Fibroblast of lung (primary cell): Measurements from ENCODE around the gene MARF1.
"Not testable (repeated sequence)": the region's sequence is repeated elsewhere in the genome, so short reads cannot be mapped to it uniquely, and the experiment has no call there.

Experiments
- EZH2 ChIP-seq: IDR thresholded peaks from 2 replicates; pipeline ENCODE4 v1.5.1; 2012; ENCODE audit warnings: low read length, control low read depth, mild to moderate bottlenecking; ENCODE audit errors: missing control alignments
- TF ChIP-seq, protein P1 (sequence below), 2 donors: IDR thresholded peaks in 1 of 2; conservative IDR thresholded peaks in 1 of 2; 1 replicate in 1 of 2; 2 replicates in 1 of 2; pipeline ENCODE4 v1.5.1; 2011 to 2012; ENCODE audit warnings: low read length in 2 of 2, control low read depth in 1 of 2, inconsistent platforms in 1 of 2, low read depth in 1 of 2, mild to moderate bottlenecking in 1 of 2

DNA sequence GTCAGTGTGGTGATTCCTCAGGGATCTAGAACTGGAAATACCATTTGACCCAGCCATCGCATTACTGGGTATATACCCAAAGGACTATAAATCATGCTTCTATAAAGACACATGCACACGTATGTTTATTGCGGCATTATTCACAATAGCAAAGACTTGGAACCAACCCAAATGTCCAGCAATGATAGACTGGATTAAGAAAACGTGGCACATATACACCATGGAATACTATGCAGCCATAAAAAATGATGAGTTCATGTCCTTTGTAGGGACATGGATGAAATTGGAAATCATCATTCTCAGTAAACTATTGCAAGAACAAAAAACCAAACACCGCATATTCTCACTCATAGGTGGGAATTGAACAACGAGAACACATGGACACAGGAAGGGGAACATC is 12.6 kb upstream of the MARF1 start:
- TF ChIP-seq EZH2 = not testable (repeated sequence)
- TF ChIP-seq, protein P1, sequence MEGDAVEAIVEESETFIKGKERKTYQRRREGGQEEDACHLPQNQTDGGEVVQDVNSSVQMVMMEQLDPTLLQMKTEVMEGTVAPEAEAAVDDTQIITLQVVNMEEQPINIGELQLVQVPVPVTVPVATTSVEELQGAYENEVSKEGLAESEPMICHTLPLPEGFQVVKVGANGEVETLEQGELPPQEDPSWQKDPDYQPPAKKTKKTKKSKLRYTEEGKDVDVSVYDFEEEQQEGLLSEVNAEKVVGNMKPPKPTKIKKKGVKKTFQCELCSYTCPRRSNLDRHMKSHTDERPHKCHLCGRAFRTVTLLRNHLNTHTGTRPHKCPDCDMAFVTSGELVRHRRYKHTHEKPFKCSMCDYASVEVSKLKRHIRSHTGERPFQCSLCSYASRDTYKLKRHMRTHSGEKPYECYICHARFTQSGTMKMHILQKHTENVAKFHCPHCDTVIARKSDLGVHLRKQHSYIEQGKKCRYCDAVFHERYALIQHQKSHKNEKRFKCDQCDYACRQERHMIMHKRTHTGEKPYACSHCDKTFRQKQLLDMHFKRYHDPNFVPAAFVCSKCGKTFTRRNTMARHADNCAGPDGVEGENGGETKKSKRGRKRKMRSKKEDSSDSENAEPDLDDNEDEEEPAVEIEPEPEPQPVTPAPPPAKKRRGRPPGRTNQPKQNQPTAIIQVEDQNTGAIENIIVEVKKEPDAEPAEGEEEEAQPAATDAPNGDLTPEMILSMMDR (conservative IDR thresholded peaks at IDR 0.05 in 1 of 2, IDR thresholded peaks at IDR 0.05 in 1 of 2; ENCODE audit: low read depth in 1 of 2, low read length in 2 of 2) = not testable (repeated sequence)
